ENCODE data around the gene PPP2R5E.

- no peak for TF ChIP-seq BRCA1 (IDR thresholded peaks at IDR 0.05; ENCODE audit: low read depth, low read length)
- TF ChIP-seq, protein P1, sequence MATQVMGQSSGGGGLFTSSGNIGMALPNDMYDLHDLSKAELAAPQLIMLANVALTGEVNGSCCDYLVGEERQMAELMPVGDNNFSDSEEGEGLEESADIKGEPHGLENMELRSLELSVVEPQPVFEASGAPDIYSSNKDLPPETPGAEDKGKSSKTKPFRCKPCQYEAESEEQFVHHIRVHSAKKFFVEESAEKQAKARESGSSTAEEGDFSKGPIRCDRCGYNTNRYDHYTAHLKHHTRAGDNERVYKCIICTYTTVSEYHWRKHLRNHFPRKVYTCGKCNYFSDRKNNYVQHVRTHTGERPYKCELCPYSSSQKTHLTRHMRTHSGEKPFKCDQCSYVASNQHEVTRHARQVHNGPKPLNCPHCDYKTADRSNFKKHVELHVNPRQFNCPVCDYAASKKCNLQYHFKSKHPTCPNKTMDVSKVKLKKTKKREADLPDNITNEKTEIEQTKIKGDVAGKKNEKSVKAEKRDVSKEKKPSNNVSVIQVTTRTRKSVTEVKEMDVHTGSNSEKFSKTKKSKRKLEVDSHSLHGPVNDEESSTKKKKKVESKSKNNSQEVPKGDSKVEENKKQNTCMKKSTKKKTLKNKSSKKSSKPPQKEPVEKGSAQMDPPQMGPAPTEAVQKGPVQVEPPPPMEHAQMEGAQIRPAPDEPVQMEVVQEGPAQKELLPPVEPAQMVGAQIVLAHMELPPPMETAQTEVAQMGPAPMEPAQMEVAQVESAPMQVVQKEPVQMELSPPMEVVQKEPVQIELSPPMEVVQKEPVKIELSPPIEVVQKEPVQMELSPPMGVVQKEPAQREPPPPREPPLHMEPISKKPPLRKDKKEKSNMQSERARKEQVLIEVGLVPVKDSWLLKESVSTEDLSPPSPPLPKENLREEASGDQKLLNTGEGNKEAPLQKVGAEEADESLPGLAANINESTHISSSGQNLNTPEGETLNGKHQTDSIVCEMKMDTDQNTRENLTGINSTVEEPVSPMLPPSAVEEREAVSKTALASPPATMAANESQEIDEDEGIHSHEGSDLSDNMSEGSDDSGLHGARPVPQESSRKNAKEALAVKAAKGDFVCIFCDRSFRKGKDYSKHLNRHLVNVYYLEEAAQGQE (IDR thresholded peaks at IDR 0.05; ENCODE audit: low read depth, low read length), result no peak
- TF ChIP-seq, protein P2, sequence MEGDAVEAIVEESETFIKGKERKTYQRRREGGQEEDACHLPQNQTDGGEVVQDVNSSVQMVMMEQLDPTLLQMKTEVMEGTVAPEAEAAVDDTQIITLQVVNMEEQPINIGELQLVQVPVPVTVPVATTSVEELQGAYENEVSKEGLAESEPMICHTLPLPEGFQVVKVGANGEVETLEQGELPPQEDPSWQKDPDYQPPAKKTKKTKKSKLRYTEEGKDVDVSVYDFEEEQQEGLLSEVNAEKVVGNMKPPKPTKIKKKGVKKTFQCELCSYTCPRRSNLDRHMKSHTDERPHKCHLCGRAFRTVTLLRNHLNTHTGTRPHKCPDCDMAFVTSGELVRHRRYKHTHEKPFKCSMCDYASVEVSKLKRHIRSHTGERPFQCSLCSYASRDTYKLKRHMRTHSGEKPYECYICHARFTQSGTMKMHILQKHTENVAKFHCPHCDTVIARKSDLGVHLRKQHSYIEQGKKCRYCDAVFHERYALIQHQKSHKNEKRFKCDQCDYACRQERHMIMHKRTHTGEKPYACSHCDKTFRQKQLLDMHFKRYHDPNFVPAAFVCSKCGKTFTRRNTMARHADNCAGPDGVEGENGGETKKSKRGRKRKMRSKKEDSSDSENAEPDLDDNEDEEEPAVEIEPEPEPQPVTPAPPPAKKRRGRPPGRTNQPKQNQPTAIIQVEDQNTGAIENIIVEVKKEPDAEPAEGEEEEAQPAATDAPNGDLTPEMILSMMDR (IDR thresholded peaks at IDR 0.05 in 2 of 3, conservative IDR thresholded peaks at IDR 0.05 in 1 of 3; ENCODE audit: control insufficient read depth in 2 of 3, extremely low read depth in 1 of 3, insufficient read depth in 1 of 3, low read depth in 3 of 3, low read length in 3 of 3), result no peak
- no peak for TF ChIP-seq ATF7 (IDR thresholded peaks at IDR 0.05; ENCODE audit: low read depth)
- TF ChIP-seq STAT1 (conservative IDR thresholded peaks at IDR 0.05), result no peak
- TF ChIP-seq HDGF (IDR thresholded peaks at IDR 0.05), result no peak
- TF ChIP-seq, protein P3, sequence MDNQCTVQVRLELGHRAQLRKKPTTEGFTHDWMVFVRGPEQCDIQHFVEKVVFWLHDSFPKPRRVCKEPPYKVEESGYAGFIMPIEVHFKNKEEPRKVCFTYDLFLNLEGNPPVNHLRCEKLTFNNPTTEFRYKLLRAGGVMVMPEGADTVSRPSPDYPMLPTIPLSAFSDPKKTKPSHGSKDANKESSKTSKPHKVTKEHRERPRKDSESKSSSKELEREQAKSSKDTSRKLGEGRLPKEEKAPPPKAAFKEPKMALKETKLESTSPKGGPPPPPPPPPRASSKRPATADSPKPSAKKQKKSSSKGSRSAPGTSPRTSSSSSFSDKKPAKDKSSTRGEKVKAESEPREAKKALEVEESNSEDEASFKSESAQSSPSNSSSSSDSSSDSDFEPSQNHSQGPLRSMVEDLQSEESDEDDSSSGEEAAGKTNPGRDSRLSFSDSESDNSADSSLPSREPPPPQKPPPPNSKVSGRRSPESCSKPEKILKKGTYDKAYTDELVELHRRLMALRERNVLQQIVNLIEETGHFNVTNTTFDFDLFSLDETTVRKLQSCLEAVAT (IDR thresholded peaks at IDR 0.05), result no peak
- TF ChIP-seq, protein P4, sequence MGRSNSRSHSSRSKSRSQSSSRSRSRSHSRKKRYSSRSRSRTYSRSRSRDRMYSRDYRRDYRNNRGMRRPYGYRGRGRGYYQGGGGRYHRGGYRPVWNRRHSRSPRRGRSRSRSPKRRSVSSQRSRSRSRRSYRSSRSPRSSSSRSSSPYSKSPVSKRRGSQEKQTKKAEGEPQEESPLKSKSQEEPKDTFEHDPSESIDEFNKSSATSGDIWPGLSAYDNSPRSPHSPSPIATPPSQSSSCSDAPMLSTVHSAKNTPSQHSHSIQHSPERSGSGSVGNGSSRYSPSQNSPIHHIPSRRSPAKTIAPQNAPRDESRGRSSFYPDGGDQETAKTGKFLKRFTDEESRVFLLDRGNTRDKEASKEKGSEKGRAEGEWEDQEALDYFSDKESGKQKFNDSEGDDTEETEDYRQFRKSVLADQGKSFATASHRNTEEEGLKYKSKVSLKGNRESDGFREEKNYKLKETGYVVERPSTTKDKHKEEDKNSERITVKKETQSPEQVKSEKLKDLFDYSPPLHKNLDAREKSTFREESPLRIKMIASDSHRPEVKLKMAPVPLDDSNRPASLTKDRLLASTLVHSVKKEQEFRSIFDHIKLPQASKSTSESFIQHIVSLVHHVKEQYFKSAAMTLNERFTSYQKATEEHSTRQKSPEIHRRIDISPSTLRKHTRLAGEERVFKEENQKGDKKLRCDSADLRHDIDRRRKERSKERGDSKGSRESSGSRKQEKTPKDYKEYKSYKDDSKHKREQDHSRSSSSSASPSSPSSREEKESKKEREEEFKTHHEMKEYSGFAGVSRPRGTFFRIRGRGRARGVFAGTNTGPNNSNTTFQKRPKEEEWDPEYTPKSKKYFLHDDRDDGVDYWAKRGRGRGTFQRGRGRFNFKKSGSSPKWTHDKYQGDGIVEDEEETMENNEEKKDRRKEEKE (IDR thresholded peaks at IDR 0.05), result no peak
- no peak for TF ChIP-seq NFIC (IDR thresholded peaks at IDR 0.05; ENCODE audit: low read depth, low read length)
Measured at GRCh38 chr14:63378444-63378843, 164.7 kb downstream of the PPP2R5E start.

Data from GM12878 (cell line).